ENCODE measurements around the gene ERO1B. TPM values are rescaled to one million over a fixed set of nuclear protein-coding genes. Genes with fewer than 3 reads are reported as not detected.
"Not testable (repeated sequence)": the region's sequence is repeated elsewhere in the genome, so short reads cannot be mapped to it uniquely, and the experiment has no call there.

The ERO1B gene, protein sequence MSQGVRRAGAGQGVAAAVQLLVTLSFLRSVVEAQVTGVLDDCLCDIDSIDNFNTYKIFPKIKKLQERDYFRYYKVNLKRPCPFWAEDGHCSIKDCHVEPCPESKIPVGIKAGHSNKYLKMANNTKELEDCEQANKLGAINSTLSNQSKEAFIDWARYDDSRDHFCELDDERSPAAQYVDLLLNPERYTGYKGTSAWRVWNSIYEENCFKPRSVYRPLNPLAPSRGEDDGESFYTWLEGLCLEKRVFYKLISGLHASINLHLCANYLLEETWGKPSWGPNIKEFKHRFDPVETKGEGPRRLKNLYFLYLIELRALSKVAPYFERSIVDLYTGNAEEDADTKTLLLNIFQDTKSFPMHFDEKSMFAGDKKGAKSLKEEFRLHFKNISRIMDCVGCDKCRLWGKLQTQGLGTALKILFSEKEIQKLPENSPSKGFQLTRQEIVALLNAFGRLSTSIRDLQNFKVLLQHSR
- 2.4 to 3.3 TPM (median 3.1 TPM) in 3 replicates for total RNA-seq
- long read RNA-seq, partial matches to known transcripts: 1 of 3 reads
- long read RNA-seq, other reads (novel, unspliced or antisense): 2 of 3 reads

DNA sequence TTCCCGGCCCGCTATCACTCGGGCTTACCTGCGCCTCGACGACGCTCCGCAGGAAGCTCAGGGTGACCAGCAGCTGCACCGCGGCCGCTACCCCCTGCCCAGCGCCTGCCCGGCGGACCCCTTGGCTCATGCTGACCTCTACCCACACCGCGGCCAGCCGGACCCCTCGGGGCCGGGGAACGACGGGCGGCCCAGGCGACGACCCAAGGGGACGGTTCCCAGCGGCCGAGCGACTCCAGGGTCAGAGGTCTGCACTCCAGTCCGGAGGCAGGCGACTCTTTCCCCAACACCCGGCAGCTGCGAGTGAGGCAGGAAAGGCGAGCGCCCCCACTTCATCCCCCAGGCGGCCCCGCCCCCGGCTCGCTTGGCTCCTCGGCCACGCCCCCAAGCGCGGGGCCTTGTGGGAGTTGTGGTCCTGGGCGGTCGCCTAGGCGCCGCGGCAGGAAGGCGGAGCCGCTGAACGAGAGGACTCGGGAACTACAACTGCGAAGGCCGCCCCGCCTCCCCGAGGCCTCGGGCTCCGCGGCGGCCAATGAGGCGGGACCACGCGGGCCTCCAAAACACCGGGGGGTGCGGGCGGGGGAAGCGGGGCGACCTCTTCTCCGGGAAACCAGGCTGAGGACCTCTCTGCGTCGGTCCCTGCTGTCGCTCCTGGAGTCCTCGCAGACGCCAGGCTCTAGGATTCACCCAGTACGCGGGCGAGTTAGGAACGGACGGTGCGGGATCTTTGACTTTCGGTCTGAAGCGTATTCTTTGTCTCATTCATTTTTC lies at the start of gene ERO1B:
Gene ERO1B (minus strand): TSS at position 305 of the 771 bp plus-strand sequence. CDS start 175 bp downstream, at position 130.
- no peak within 1 kb of the TSS for H3K27ac Mint-ChIP-seq (ENCODE audit: unreplicated experiment)
- peaks cover 9% of the 10 kb centered on the region for H3K4me1 Mint-ChIP-seq (ENCODE audit: low read depth)
- H3K9me3 Mint-ChIP-seq (ENCODE audit: low read depth): no peaks in the 10 kb centered on the region
- TF ChIP-seq, protein P1, sequence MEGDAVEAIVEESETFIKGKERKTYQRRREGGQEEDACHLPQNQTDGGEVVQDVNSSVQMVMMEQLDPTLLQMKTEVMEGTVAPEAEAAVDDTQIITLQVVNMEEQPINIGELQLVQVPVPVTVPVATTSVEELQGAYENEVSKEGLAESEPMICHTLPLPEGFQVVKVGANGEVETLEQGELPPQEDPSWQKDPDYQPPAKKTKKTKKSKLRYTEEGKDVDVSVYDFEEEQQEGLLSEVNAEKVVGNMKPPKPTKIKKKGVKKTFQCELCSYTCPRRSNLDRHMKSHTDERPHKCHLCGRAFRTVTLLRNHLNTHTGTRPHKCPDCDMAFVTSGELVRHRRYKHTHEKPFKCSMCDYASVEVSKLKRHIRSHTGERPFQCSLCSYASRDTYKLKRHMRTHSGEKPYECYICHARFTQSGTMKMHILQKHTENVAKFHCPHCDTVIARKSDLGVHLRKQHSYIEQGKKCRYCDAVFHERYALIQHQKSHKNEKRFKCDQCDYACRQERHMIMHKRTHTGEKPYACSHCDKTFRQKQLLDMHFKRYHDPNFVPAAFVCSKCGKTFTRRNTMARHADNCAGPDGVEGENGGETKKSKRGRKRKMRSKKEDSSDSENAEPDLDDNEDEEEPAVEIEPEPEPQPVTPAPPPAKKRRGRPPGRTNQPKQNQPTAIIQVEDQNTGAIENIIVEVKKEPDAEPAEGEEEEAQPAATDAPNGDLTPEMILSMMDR (IDR thresholded peaks at IDR 0.05): peak; percentile 45
- H3K4me3 Mint-ChIP-seq (ENCODE audit: unreplicated experiment): peak within 1 kb of the TSS; percentile 85
- H3K36me3 Mint-ChIP-seq (ENCODE audit: low read depth): no peaks in the 10 kb centered on the region
- H3K27me3 Mint-ChIP-seq (ENCODE audit: low read depth): peaks cover 29% of the 10 kb centered on the region
- DNase-seq (ENCODE audit: low spot score): peak; percentile 98

DNA sequence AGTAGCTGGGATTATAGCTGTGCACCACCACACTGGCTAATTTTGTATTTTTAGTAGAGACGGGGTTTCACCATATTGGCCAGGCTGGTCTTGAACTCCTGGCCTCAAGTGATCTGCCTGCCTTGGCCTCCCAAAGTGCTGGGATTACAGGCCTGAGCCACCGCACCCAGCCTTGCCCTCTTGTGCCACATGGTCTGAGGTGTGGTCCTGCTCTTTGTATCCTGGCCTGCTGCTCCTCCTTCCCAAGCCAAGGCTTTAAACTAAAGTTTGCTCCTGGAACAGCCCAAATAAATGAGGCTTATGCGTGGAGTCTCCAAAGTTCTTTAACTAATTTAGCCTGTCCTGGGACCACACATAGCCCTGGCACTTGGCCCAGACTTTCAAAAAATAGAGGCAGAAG lies 49.7 kb upstream of the ERO1B start:
- not testable (repeated sequence) for H3K27ac Mint-ChIP-seq (ENCODE audit: unreplicated experiment)

DNA sequence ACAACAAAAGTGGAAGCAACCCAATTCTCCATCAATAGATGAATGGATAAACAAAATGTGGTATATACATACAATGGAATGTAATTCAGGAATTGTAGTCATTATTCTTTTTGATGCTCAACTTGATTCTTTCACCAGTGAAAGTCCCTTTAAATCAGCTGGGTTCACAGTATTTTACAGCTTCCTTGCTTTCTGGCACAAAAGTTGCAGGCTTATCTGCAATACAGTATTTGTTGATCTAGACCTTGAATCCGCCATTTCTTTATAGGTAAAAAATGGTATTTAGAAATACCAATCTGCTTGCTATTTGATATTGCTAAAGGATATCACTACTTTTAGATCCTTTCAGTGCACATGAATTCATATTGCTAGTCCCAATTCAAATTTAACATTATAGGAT lies 44.7 kb upstream of the ERO1B start:
- TF ChIP-seq, protein P1 (IDR thresholded peaks at IDR 0.05): no peak
- DNase-seq (ENCODE audit: low spot score): no peak
- Mint-ChIP-seq H3K4me1 (ENCODE audit: low read depth) (no peaks in the 10 kb centered on the region), H3K27me3 (ENCODE audit: low read depth) (no peaks in the 10 kb centered on the region), H3K9me3 (ENCODE audit: low read depth) (peaks cover 23% of the 10 kb centered on the region), H3K36me3 (ENCODE audit: low read depth) (peaks cover 7% of the 10 kb centered on the region), H3K27ac (ENCODE audit: unreplicated experiment) (no peak overlapping the region), H3K4me3 (ENCODE audit: unreplicated experiment) (no peak overlapping the region)

More for the DNA sequence above, 49.7 kb upstream of the ERO1B start:
- DNase-seq (ENCODE audit: low spot score); H3K27me3 Mint-ChIP-seq (ENCODE audit: low read depth); H3K9me3 Mint-ChIP-seq (ENCODE audit: low read depth); H3K36me3 Mint-ChIP-seq (ENCODE audit: low read depth); H3K4me1 Mint-ChIP-seq (ENCODE audit: low read depth); H3K4me3 Mint-ChIP-seq (ENCODE audit: unreplicated experiment): not testable (repeated sequence)

DNA sequence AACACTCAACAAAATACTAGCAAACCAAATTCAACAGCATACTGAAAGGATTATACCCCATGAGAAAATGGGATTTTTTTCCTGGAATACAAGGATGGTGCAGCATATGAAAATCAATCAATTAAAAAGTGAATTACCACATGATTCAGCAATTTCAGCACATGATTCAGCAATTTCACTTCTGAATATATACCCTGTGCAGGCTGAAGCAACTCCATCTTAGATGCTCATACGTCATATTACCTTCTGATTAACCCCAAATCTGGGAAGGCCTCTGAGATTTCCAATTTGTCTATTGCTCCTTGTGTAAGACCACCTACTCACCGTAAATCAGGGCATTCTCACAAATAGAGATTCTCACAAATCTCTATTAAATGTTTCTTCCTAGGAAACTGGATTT lies 43.8 kb upstream of the ERO1B start:
- Mint-ChIP-seq H3K9me3 (ENCODE audit: low read depth) (peaks cover 26% of the 10 kb centered on the region), H3K4me1 (ENCODE audit: low read depth) (no peaks in the 10 kb centered on the region), H3K36me3 (ENCODE audit: low read depth) (peaks cover 9% of the 10 kb centered on the region), H3K27me3 (ENCODE audit: low read depth) (no peaks in the 10 kb centered on the region), H3K4me3 (ENCODE audit: unreplicated experiment) (no peak overlapping the region), H3K27ac (ENCODE audit: unreplicated experiment) (no peak overlapping the region)
- DNase-seq (ENCODE audit: low spot score): no peak
- TF ChIP-seq, protein P1 (IDR thresholded peaks at IDR 0.05): no peak

DNA sequence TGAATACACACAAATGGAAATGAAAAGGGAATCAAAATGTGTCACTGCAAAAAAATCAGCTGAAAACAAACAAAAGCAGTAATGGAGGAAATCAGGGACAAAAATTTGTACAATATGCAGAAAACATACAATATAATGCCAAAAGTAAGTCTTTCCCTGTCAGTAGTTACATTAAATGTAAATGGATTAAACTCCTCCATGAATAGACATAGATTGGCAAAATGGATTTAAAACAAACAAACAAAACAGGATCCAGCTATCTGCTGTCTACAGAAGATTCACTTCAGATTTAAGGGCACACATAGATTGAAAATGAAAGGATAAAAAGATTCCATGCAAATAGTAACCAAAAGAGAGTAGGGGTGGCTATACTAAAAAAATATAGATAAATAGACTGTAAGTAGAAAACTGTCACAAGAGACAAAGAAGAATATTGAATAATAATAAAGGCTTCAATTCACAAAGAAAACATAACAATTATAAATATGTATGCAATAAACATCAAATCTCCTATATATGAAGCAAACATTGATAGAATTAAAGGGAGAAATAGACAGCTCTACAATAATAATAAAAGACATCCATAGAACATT lies 42.2 kb upstream of the ERO1B start:
- Mint-ChIP-seq H3K9me3 (ENCODE audit: low read depth) (peaks cover 26% of the 10 kb centered on the region), H3K36me3 (ENCODE audit: low read depth) (peaks cover 9% of the 10 kb centered on the region), H3K27ac (ENCODE audit: unreplicated experiment) (no peak overlapping the region), H3K27me3 (ENCODE audit: low read depth) (no peaks in the 10 kb centered on the region), H3K4me1 (ENCODE audit: low read depth) (no peaks in the 10 kb centered on the region), H3K4me3 (ENCODE audit: unreplicated experiment) (no peak overlapping the region)
- no peak for DNase-seq (ENCODE audit: low spot score)
- TF ChIP-seq, protein P1 (IDR thresholded peaks at IDR 0.05): no peak
